SK-MEL-5 (cell line): Measurements from ENCODE around the gene CCDC157. TPM values are rescaled to one million over a fixed set of nuclear protein-coding genes. Genes with fewer than 3 reads are reported as not detected.
"Not testable (repeated sequence)": the region's sequence is repeated elsewhere in the genome, so short reads cannot be mapped to it uniquely, and the experiment has no call there.

ENCODE experiments used
- DNase-seq: peaks from one replicate; pipeline ENCODE4 v3.0.0-alpha.2; 2016; ENCODE audit warnings: low read depth, low spot score
- in situ Hi-C: cut with HindIII; loops from 2 replicates; pipeline ENCODE4 v1.10.0; 2016; ENCODE audit warnings: low sequenced_read_pairs, high pct_unique_total_duplicates, low pct_unique_long_range_greater_than_20kb
- total RNA-seq: library from RNA; depleted of rRNA; stranded (reverse); fragments of >200 nt; shearing (Covaris generic); gene quantifications from 2 replicates; pipeline ENCODE4 v1.2.3, GENCODE V29; 2014

Gene CCDC157
- total RNA-seq, 1 experiment from 2014 or later: 0.82 TPM

GRCh38 chr22:30324014-30324730, 32.6 kb upstream of the CCDC157 start:
- in situ Hi-C loops: loop anchor here (10.0 kb wide), 1 partner anchor 101 kb away; the partner anchor contains the start of gene MTFP1
- no peak for DNase-seq

- peak; percentile 86 for DNase-seq
- in situ Hi-C loops: loop anchor here (10.0 kb wide), 1 partner anchor 100 kb away; the partner anchor contains the start of gene MTFP1
These were observed 31.6 kb upstream of the CCDC157 start for GRCh38 chr22:30325065-30325720.

DNA sequence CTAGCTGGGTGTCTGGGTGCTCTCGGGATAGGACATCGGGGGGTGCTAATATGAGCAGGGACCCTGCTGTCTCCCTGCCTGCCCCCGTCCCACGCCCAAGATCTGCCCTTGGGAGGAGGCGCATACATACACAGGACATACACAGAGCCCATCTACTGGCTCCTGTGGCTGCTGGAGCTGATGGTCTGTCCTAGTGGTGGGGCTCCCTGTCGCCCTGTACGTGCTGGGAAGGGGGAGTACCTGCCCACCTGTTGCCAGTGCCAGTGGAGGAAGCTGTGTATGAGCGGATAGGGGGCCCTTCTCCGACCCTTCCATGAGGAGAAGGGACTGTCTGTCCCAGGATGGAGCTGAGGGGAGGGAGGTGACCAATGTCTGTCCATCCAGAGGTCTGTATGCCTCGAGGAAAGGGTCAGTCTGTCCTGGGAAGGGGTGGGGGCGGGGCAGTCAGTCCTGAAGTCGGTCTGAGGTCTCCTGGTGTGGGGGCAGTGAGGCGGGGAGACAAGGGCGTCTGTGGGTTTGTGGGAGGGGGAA, 31.0 kb upstream of the CCDC157 start:
- in situ Hi-C loops: loop anchor here (10.0 kb wide), 1 partner anchor 99 kb away; the partner anchor contains the start of gene MTFP1
- no peak for DNase-seq

GRCh38 chr22:30326255-30326705, 30.5 kb upstream of the CCDC157 start:
- in situ Hi-C loops: loop anchor here (10.0 kb wide), 1 partner anchor 99 kb away; the partner anchor contains the start of gene MTFP1
- DNase-seq: peak; percentile 48

DNA sequence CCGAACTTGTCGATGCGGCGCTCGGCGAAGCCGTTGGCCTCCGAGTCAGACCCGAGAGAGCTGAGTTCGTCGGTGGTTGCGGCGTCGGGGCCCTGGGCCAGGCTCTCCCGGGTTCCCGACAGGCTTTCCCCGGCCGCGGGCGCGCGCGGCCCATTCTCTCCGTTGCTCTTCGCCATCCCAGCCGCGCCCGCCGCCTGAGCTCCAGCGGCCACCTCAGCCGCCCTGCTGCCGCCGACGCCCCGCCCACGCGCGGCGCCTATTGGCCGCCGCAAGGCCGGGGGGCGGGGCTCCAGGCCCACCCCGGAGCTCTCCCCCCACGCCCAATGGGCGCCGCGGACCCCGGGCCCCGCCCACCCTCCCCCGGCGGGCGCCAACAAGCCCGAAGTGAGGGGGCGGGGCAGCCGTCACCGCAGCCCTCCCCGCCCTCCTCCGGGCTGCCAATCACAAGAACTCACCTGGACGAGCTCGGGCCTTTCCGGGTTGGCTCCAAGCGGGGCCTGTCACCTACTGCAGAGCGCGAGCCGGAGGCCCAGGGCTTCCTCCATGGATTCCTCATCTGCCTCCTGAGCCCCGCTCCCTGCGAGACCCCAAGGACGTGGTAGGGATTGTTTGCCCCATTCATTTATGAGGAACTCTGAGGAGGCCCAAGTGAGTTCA, 30.0 kb upstream of the CCDC157 start, which contains the start of gene TBC1D10A:
TSS of gene TBC1D10A (minus strand) at position 236 of the 657 bp plus-strand sequence. CDS start at position 176, 60 bp downstream.
- DNase-seq: peak; percentile 89
- in situ Hi-C loops: loop anchor here (10.0 kb wide), 1 partner anchor 98 kb away; the partner anchor contains the start of gene MTFP1

DNA sequence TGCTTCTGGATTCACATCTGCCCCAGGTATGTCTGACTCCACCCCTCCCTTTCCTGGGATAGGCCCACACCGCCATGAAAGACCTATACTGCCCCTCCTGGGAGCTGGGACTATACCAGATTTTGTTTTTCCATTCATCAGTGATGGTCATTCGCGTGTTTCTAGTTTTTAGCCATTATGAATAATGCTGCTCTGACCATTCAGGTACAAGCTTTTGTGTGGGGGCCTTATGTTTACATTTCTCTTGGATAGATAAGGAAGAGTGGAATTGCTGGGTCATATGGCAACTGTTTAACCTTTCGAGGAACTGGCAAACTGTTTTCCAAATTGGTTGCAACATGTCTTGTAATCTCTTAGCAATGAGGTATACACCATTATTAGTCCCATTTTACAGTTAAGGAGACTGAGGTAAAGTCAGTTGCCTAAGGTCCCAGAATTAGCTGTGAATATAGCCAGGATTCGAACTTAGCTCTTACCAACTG, 28.9 kb upstream of the CCDC157 start:
- DNase-seq: peak; percentile 38

GRCh38 chr22:30328466-30329049, 28.2 kb upstream of the CCDC157 start:
- in situ Hi-C loops: loop anchor here (10.0 kb wide), 1 partner anchor 96 kb away; the partner anchor contains the start of gene MTFP1
- DNase-seq: no peak

More for the DNA sequence above, 28.9 kb upstream of the CCDC157 start:
- in situ Hi-C loops: loop anchor here (10.0 kb wide), 1 partner anchor 97 kb away; the partner anchor contains the start of gene MTFP1

DNA sequence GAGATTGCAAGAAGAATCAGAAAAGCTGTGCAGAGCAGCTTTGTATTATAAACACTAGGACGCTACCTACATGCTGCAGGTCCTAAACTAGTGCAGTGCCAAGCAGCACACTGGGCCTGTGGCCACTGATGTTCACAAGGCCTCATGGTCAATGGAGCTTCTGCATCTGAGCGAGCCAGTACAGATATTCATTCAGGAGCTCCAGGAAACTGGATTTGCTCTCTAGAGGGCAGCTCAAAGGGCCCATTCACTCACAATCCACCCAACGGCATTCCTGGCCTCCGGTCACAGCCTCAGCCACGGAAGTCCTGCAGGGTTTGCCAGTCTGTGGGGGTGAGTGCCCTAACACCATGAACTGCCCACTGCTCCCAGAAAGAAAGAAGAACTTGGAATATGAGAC, 24.3 kb upstream of the CCDC157 start:
- peak; percentile 99 for DNase-seq
- in situ Hi-C loops: no loop called here

- in situ Hi-C loops: no loop called here
These were observed 23.7 kb upstream of the CCDC157 start for GRCh38 chr22:30332994-30333706.

DNA sequence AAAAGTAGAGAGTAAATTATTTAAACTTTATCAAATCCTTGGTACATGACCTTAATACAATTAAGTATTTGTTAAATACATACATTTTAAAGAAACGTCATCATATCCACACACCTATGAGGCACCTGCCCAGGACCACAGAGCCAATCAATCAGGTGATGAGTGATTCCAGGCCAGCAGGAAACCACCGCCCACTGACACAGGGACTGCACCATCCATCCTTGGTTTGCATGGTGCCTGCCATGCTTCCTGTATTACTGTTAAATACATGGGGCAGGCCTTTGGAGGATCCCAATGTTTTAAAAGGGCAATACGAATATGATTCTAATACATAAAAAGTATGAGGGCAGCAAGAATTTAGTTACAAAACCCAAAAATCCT, 23.1 kb upstream of the CCDC157 start:
- DNase-seq: no peak
- in situ Hi-C loops: no loop called here

More at GRCh38 chr22:30332994-30333706, 23.7 kb upstream of the CCDC157 start:
- DNase-seq: peak; percentile 91

DNA sequence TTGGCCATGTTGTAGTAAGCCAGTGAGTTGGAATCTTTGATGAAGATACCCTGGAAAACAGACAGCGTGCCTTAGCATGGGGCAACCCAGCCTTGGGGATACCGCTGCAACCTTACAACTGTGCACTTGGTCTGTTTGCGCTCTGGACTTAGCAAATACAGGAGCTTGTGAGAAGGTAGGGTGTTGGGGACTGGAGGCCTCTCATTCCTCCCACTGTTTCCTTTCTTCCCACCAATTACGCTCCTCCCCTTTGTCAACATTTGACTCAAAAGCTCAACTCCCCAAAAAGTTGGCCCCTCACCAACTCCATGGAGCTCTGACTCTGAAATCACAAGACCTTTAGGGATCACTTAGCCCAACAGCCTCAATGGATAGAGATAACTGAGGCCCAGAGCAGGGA, 22.2 kb upstream of the CCDC157 start:
- no peak for DNase-seq
- in situ Hi-C loops: no loop called here

DNA sequence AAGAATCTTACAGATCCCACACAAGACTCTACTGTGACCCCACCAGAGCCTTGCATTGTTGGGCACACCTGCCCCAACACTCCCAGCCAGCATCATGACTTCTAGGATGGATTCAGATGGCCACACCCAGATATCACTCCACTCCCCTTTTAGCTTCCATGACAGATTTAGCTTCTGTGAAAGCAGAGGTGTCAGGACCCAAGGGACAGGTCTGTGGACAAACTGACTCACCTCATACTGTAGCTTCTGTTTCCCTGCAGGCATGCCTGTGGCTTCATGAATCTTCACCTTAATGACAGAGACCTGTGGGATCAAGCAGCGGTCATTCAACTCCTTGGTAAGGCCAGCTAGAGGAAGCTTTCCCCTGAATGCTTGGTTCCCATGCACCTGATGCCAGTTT, 21.6 kb upstream of the CCDC157 start:
- DNase-seq: no peak
- in situ Hi-C loops: no loop called here

- in situ Hi-C loops: no loop called here
- DNase-seq: no peak
These were observed 19.9 kb upstream of the CCDC157 start for GRCh38 chr22:30336752-30337460.

GRCh38 chr22:30337461-30337778, 19.4 kb upstream of the CCDC157 start:
- DNase-seq: no peak
- in situ Hi-C loops: no loop called here

DNA sequence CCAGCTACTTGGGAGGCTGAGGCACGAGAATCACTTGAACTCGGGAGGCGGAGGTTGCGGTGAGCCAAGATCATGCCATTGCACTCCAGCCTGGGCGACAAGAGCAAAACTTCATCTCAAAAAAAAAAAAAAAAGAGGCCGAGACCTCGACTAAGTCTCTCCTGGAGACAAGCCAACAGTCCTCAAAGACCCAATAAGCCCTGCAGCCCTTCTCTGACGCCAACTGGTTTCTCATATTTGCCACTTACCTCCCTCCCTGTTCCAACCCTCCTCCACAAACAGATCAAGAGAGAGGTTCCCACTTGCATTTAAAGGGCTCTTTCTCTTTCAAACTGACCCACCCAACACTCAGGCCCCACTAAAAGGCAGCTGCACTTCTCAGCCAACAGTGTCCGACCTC, 18.5 kb upstream of the CCDC157 start:
- in situ Hi-C loops: not testable (repeated sequence)

DNA sequence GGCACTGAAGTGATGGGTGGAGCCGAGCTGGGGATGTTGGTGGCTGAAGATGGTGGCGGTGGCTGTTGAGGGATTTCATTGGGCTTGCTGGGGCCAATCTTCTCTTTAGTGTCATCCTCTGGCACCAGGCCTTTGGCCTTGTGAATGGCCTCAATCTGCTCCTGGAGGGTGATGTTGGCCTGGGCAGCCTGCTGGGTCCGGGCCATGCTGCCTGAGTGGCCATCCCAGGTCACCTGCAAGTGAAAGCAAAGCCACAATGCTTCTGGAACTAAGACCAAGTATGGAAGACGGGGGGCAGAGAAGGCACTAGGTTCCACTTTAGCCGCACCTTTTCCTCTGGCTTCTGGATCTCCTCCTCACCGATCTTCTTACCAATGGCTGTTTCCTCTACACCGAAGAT, 18.0 kb upstream of the CCDC157 start:
- no peak for DNase-seq
- in situ Hi-C loops: no loop called here

More for the DNA sequence above, 18.5 kb upstream of the CCDC157 start:
- not testable (repeated sequence) for DNase-seq
